Activated CD4-positive, alpha-beta T cell treated with anti-CD3 and anti-CD28 coated beads, Interleukin-2, amount 50 U/mL, for 16 hours (primary cell): Measurements from ENCODE around the gene ADAMTS6.
"Not testable (repeated sequence)": the region's sequence is repeated elsewhere in the genome, so short reads cannot be mapped to it uniquely, and the experiment has no call there.

Source experiments
- DNase-seq: peaks from one replicate; pipeline ENCODE4 v3.0.0-alpha.2; 2020

ADAMTS6 gene

DNA sequence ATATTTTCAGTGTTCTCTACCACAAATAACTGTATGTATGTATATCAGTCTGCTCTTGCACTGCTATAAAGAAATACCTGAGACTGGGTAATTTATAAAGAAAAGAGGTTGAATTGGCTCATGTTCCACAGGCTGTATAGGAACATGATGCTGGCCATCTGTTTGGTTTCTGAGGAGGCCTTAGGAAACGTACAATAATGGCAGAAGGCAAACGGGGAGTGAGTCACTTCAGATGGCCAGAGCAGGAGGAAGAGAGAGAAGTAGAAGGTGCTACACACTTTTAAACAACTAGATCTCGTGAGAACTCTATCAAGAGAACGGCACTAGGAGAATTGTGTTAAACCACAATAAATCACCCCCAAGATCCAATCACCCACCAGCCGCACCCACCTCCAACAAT is 121.7 kb downstream of the ADAMTS6 start:
- DNase-seq, result no peak

GRCh38 chr5:65359569-65359968 is 122.2 kb downstream of the ADAMTS6 start:
- DNase-seq, result no peak

DNA sequence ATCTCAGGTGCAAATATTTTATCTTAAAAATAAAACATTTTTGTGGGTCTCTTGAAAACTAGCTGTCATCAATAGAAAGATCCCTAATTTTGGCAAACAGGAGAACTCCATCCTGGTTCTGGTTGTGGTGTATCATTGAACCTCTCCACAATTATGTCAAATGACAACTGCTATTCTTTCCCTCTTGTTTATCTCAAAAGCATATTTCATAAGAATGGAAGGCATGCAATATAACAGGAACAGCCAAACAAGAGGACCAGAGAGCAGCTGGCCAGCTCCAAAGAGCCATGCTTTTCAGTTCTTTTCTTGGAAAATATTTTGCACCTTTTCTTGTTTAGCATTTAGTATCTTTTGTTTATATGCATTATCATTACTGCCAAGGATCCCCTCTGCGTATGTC is 125.4 kb downstream of the ADAMTS6 start:
- DNase-seq, result no peak

GRCh38 chr5:65355301-65355700 is 126.4 kb downstream of the ADAMTS6 start:
- DNase-seq, result no peak

DNA sequence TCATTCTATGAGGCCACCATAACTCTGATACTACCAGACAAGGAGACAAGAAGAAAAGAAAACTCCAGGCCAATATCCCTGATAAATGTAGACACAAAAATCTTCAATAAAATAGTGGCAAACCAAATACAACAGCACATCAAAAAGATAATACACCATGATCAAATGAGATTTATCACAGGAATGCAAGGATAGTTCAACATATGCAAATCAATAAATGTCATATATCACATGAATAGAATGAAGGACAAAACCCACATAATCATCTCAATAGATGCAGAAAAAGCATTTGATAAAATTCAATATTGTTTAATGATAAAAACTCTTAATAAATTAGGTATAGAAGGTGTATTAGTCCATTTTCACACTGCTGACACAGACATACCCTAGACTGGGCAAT is 139.9 kb downstream of the ADAMTS6 start:
- no peak for DNase-seq

DNA sequence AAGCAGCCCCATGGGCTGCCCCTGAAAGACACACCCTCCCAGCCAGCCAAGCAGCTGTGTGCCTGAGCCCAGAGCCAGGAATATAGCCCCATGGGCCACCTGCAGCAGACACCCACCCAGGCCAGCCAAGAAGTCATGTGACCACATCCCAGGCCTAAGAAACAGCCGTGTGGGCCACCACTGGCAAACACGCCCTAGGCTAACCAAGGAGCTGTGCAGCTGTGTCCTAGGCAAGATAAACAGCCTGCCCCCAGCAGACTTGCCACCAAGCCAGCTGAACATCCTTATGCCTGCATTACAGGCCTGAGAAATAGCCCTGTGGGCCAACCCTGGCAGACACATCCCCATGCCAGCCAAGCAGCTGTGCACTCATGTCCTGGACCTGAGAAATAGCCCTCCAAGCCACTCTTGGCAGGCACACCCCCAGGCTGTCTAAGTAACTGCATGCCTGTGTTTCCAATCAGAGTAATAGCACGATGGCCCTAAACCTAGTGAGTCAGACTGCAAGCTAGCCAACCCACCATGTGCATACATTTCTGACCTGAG is 143.0 kb downstream of the ADAMTS6 start:
- no peak for DNase-seq

- no peak for DNase-seq
Measured at GRCh38 chr5:65334077-65334476, 147.6 kb downstream of the ADAMTS6 start.

GRCh38 chr5:65332591-65332990 is 149.1 kb downstream of the ADAMTS6 start:
- no peak for DNase-seq

DNA sequence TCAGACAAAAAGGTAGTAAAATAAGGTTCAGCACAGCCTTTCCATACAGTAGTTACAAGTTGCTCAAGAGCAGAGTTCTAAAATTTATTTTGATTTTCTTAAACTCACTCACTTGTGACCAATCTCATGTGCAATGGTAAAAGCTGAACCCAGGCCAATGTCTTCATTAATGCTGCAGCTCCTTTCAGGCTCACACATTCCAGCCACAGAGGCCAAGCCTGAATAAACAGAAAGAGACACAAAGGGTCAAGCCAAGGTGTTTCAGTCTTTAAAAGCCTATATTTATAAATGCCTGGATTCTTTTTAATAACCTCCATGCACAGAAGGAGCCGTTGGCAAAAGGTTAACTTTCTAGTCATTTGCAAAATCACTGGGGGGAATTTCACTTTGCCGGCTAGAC is 152.5 kb downstream of the ADAMTS6 start:
- no peak for DNase-seq

DNA sequence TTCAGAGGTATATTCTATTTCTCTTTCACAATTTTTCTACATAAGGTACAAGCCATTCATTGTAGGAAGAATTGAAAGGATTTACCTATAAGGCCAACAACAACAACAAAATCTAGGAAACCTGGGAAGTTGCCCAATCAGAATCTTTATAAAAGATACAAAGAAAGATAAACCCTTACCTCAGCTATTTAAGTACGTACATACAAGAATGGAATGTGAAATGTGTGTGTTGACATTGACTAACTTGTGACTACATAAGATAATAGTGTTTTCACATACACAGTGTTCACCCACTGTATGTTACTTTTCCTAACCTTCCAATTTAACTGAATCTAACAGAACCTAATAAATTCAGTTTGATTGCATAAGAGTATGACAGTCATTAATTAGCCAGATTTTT is 154.1 kb downstream of the ADAMTS6 start:
- DNase-seq, result no peak

DNA sequence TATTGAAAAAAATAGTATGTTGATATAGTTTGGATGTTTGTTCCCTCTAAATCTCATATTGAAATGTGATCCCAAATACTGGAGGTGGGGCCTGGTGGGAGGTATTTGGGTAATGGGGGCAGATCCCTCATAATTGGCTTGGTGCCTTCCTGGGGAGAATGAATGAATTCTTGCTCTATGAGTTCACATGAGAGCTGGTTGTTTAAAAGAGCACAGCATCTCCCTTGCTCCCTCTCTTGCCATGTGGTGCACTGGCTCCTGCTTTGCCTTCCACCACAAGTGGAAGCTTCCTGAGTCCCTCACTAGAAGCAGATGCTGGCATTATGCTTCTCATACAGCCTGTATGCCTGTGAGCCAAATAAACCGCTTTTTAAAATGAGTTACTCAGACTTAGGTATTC is 154.8 kb downstream of the ADAMTS6 start:
- no peak for DNase-seq

DNA sequence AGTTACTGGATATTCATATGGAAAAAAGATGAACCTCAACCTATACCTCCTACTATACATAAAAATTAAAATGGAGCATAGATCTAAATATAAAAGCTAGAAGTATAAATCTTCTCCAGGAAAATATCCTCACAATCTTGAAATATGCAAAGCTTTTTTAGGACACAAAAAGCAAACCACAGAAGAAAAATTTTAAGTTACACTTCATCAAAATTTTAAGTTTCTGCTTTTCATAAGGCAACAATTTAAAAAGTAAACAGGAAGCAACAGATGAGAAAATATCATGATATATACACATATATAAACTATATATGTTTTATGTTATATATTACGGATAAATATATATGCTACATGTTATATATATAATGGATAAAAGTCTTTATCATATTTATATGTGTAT is 157.5 kb downstream of the ADAMTS6 start:
- no peak for DNase-seq

GRCh38 chr5:65320704-65321103 is 161.0 kb downstream of the ADAMTS6 start:
- not testable (repeated sequence) for DNase-seq

DNA sequence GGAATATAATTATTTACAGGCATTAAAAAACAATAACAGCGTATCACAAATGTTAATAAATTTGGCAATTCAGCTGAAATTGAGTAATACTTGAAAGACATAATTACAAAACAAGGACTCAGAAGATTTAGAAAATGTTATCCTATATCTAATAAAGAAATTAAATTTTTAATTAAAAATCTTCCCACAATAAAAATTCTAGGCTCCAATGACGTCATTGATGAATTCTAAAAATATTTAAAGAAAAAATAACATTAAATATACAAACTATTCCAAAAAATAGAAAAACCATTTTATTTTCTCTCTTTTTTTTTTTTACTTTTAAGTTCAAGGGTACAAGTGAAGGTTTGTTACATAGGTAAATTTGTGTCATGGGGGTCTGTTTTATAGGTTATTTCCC is 161.5 kb downstream of the ADAMTS6 start:
- no peak for DNase-seq

GRCh38 chr5:65307931-65308330 is 173.8 kb downstream of the ADAMTS6 start:
- DNase-seq, result no peak

GRCh38 chr5:65307088-65307487 is 174.6 kb downstream of the ADAMTS6 start:
- no peak for DNase-seq

GRCh38 chr5:65305913-65306312 is 175.8 kb downstream of the ADAMTS6 start:
- no peak for DNase-seq

- no peak for DNase-seq
Measured at GRCh38 chr5:65299861-65300260, 181.9 kb downstream of the ADAMTS6 start.

- DNase-seq, result no peak
Measured at GRCh38 chr5:65296067-65296466, 185.7 kb downstream of the ADAMTS6 start.

DNA sequence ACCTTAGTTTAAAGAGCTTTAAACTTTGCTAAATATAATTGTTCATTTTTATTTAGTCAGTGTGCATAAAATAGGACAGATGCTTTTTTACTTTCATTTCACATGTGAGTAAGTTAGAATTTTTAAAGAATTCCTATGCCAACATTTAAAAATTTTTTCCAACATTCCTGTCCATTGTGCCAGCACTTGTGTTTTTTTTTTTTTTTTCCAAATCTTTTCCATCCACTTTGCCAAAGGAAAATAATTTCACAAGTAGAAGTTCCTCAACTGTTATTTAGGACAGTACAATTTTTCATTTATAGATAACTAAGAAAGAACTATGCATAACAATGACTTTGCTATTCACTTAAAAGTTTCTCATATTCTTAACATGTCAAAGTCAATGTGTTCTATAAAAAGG is 189.5 kb downstream of the ADAMTS6 start:
- DNase-seq, result no peak

- DNase-seq, result no peak
Measured at GRCh38 chr5:65290677-65291076, 191.0 kb downstream of the ADAMTS6 start.

GRCh38 chr5:65288657-65289056 is 193.1 kb downstream of the ADAMTS6 start:
- DNase-seq, result no peak

DNA sequence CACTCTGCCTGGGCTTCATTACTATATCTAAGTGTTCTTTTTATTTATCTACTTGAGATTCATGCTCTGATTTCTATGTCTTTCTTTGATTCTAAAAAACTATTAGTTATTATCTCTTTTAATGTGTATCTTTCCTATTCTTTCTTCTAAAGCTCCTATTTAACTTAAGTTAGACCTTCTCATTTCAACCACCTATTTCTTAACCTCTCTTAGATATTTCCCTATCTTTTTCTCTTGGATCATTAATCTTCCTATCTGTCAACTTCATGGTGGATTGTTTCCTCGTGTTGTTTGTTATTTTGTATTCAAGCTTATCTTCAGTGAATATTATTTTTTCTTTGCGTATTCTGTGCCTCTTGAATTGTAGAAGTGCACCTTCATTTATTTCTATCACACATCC is 202.1 kb downstream of the ADAMTS6 start:
- no peak for DNase-seq

GRCh38 chr5:65276178-65276890 is 205.4 kb downstream of the ADAMTS6 start:
- no peak for DNase-seq

DNA sequence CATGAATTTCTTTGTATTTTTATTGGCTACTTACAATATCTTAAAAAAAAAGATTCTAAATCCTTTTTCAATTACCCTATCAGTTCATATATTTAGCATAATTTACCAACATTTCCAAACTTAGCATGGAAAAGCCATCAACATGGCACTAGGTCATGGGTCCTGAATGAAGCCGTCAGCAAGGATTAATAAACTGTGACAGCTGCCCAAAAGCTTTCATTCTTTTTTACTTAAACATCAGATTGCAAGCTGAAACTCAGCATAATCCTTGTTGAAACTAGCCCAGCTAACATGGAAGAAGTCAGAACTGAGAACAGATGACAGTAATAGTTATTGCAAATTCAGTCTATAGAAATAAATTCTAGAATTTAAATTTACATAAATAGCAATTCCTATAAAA is 209.8 kb downstream of the ADAMTS6 start:
- no peak for DNase-seq
